Mucosa of gallbladder (tissue), 1 donor: Measurements from ENCODE around the gene IL36A. TPM values are rescaled to one million over a fixed set of nuclear protein-coding genes. Genes with fewer than 3 reads are reported as not detected.

Experiments
- DNase-seq: peaks from one replicate; pipeline ENCODE4 v3.0.0-alpha.2; 2020; ENCODE audit warnings: low spot score
- total RNA-seq: library from RNA; stranded (reverse); gene quantifications from one replicate; pipeline ENCODE4 v1.2.1, GENCODE V29; 2021
- donor health status: DM: no; HTN: no; CAD: no.

IL36A gene
- total RNA-seq, 1 donor from 2014 or later = not detected

DNA sequence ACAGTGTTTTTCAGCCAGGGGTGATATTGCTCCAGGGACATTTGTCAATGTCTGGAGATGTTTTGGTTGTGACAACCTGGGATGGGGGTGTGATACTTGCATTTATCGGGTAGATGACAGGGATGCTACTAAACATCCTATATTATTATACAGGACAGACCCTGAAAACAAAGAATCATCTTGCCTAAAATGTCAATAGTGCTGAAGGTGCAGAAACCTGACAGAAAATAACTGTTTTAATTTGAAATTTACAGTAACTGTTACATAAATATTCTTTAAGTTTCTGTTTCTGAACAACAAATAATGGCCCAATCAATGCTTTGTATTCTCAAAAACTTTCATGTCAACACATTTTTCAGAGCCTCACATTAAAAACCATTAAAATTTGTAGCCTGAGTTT lies 2.0 kb downstream of the IL36A start:
- no peak for DNase-seq

DNA sequence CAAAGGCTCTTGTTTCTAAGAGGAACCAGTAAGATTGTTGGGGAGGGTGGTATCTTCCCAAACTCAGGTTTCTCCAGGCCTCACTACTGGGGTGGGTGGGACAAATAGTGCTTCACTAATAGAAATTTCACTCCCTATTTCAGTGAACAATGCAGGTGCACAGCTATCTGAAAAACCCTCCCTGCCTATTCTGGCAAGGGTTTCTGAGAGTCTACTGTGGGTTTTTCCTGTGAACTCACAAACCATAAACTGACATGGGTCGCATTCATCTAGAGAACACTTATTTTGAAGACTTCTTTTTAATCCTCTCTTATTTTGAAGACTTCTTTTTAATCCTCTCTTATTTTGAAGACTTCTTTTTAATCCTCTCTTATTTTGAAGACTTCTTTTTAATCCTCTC lies 4.4 kb downstream of the IL36A start:
- DNase-seq = no peak

DNA sequence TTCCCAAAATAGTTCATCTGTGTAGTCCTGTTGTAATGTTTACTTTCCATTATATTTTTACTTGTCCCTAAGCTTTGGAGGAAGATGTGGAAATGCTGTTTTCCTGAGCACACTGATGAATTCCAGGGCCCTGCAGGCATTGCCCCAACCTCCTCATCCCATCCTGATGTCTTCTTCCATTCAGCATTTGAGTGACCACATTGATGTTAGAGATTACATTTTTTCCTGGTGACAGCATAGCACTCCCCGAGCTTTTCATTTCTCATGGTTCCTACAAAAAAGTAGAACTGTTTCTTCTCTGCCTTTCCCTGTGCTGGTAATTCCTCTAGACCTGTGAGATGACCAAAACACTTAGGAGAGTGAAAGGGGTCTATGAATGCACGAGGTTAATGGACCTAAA lies 4.8 kb downstream of the IL36A start:
- DNase-seq = no peak

DNA sequence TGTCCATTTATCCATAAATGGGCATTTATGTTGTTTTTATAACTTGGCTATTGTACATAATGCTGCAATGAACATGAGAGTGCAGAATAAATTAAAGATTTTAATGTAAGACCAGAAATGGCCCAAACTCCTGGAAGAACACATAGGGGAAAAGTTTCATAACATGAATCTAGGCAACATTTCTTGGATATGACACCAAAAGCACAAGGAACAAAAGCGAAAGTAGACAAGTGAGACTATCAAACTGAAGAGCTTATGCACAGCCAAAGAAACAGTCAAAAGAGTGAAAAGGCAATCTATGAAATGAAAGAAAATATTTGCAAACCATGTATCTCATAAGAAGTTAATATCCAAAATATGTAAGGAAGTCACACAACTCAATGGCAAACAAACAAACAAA lies 5.8 kb downstream of the IL36A start:
- DNase-seq = no peak

DNA sequence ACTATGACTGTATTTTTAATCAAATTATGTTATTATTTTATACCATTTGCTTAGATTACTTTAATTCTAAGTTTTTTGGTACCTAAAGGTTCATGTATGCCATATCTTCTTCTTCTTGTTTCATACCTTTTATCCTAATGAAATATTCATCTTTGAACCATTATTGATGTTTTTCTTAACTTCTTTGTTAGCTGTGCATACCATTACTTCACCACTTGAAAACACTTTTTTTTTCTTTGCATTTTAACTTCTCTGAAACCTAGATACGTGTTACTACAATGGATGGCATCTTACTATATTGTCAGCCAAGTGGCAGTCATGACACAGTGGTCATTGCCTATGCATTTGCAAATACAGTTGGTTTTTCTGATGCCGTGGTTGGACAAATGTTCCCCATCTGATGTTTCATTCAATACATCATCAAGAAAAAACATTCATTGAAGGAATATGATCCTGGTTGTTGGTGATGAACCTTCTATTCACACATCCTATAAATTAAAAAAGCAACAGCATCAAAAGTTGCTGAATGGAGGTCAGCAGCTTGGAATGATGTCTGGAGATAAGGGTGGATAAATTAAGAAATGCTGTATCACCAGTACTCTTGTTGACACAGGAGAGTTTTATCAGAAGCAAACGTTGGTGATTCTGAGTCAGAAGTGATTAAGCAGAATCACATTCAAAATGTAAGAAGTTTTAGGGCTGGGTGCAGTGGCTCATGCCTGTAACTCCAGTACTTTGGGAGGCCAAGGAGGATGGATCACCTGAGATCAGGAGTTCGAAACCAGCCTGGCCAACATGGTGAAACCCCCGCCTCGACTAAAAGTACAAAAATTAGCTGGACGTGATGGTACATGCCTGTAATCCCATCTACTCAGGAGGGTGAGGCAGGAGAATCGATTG lies 7.4 kb downstream of the IL36A start:
- DNase-seq = no peak

DNA sequence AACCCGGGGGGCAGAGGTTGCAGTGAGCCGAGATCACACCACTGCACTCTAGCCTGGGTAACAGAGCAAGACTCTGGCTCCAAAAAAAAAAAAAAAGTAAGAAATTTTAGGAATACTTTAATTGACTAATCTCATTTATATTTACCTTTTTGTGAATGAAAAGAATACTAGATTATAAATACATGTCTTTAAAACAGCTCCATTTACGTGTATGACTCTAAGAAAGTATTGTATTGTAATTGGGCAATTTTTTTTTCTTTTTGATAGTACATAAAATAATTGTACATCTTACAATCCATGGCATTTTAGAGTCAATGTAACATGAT lies 8.0 kb downstream of the IL36A start:
- DNase-seq = no peak

DNA sequence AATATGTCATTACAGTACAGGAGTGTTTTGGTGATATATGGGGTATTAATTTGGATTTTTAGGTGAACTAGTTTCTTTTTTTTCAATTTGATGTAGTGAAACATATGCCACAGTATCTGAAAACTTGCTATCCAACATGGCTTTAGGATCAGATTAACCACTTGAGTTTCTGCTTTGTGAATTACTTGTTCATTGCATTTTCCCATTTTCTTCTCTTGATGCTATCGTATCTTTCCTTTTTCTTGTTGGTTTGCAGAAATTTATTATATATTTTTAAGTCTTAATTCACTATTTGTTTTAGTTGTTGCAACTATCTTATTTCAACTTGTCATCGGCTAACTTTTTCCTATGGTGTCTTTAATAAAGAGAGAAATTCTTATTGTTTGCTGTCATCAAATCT lies 8.8 kb downstream of the IL36A start:
- no peak for DNase-seq

DNA sequence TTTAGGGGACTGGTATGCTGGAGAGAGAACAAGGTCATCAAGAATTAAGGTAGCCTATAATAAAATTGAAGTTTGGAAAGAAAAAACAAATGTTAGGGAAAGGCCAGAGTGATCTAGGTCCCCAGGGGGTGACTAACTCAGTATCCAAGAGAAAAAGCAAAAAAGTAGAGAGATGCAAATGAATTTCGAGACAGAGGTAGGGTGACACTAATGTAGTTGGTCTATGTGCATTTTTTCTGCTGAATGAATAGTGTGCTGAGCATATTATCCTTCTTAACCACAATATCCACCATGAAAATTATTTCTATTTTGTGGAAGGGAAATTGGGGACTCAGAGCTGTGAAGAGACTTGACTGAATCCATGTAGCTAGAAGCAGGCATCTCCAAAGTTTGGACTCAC lies 9.8 kb downstream of the IL36A start:
- no peak for DNase-seq

DNA sequence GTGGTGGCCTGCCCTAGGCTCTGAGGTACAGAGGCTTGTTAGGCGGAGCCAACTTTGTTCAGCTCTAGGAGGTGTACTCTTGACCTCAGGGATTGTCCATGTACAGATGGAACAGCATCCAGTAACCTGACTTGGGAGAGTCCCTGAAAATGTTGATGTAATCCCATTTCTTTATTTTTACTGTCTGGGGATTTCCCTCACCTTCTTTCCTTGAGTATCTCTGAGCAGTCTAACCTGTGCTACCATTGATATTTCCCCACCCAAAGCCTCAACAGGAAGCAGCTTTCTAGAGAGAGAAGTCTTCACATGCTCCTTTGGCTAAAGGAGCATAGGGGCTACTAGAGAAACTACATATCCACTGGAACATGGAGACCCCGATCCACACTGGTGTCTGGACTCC lies 10.4 kb downstream of the IL36A start:
- DNase-seq = no peak

DNA sequence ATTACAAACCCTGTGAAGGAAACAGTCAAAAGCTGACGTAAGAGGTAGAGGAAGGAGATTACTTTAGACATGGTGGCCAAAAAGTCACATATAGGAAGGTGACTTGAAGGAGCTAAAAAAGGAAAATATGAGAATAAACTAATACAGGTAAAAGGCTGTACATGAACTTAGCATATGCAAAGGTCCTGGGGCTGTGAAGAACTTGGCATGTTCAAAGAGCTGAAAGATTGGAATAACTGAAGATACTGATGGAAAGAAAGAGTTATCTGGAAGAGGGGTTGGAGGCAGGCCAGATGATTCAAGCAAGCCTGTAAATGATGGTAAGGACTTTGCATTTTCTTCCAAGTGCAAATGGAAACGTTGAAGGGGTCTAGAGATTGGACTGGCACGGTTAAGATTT lies 13.2 kb downstream of the IL36A start:
- no peak for DNase-seq

DNA sequence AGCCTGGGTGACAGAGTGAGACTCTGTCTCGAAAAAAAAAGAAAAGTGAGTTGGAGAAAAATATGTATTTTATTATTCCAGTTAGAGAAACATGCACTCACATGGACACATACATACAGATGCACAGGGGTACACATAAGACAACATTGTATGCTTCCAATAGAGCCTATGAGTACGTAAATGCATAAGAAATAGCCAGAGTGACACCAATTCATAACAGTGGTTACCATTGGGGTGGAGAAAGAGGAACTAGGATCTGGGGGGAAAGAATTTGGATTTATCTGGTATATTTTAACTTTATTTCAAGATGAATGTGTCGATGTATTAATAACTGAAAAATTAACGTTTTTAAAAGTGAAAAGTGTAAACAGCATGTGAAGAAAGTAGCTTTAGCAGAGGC lies 16.1 kb downstream of the IL36A start:
- DNase-seq = no peak

DNA sequence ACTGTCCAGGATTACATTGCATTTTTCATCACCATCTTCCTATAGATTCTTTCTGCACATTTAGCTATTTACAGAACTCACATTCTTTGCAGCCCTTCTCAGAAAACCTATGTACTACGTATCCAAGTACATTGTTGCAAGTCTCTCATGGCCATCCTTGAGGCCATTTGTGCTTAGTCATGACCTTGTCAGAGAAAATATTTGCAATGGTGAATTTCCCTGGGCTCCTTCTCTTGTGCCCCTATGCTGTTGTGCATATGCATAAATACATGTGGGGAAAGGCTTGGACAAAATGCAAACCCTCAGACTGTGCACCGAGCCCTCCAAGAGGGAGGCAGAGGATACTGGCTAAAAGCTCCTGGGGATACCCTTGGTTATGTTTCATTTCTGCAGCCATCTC lies 19.5 kb downstream of the IL36A start:
- DNase-seq = no peak

DNA sequence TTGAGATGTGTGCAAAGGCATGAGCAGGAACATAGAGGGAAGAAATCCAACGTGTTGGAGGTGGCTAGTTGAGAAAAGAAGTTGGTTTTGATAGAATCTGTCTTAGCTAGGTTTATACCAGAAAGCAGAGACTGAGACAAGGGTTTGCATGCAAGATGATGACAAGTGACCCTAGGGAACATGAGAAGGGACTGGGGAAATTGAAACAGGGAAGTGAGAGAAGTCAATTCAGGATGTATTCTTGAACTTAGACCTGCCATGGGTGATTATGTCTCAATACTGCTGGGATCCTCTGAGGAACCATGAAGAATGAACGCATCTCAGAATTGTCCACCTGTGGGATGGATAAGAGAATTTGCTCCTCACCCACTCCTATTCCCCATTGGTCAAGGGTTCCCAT lies 20.5 kb downstream of the IL36A start:
- DNase-seq = no peak

DNA sequence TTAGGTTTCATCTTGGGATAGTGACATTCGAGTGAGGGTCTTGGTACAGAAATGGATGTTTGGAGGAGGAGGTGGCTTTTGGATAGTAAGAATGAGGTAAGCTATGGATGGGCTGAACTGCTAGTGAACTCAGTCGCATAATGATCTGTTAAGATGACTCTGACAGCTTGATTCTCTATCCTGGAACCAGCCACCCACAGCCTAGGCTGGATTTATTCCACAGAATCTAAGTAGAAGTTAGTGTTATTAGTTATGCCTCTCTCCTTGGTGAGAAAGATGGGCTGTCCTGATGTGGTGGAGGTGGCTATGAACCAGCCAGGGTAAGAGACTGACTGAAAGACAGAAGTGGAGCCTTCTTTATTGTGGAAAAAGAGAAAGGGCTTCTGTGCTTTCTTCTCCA lies 22.4 kb downstream of the IL36A start:
- no peak for DNase-seq

DNA sequence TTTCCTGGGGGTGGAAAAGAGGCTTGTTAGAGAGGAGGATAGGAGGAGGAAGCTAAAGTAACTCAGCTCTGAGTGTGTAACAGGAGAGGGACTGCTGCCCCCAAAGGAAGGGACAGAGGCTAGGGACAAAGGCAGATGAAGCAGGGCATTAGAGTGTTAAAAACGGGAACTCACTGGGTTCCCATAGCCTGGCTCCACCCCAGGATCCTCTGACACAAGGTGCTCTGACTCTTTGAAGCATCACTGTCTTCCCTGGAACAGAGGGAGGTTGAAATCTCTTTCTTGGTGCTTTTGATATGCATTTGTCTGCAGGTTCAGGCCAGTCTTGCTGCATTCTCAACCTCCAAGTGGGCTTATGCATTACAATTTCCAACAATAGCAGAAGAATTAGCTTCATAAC lies 22.9 kb downstream of the IL36A start:
- no peak for DNase-seq

DNA sequence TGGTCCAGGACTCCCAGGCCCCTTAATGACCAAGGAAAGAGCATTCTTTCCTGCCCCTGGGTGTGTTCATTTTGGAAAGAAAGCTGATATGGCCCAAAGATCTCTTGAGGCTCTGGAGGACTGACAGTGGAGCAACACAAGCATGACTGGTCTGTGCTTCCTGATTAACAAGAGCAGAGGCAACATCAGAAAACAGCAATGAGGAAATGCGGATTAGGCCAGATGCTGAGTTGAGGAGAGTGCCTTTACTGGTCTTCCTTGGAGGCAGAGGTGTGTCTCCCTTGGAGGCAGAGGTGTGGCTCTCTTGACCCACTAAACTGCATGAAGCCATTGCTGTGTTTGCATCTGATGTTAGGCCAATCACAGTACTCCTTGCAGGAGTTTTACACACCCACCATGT lies 27.5 kb downstream of the IL36A start:
- no peak for DNase-seq

DNA sequence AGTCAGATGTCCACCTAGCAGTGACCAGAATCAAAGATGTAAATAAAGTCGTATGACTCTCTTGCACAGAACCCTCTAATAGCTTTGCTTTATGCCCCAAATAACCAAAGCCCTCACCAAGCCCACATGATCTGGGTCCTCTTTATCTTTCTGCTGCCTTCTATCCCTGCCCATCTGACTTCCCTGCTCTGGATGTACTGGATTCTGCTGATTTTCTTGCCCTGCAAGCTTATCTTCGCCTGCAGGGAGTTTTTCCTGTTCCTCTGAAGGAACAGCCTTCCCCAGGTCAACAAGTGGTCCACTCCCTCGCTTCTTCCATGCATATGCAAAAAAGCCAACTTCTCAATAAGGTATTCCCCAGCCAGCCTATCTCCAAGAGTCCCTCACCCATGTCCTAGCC lies 28.8 kb downstream of the IL36A start:
- DNase-seq = no peak

DNA sequence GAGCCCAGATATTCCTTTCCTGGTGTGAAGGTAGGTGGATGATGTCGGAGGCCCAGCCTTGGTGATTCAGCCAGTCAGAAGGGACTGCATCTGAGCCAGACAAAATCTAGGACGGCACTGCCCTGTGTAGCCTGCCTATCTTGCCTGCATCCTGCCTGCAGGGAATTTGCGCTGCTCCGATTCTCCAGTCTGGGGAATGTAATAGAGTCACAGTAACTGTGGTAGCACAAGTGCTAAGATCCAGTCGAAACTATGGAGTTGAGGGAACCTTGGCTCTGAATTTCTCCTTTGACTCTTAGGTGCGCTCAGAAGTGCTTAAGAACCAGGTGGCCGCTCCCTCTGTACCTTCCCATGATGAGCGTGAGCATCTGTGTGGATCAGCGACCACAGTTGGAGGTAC lies 31.5 kb downstream of the IL36A start:
- DNase-seq = no peak

DNA sequence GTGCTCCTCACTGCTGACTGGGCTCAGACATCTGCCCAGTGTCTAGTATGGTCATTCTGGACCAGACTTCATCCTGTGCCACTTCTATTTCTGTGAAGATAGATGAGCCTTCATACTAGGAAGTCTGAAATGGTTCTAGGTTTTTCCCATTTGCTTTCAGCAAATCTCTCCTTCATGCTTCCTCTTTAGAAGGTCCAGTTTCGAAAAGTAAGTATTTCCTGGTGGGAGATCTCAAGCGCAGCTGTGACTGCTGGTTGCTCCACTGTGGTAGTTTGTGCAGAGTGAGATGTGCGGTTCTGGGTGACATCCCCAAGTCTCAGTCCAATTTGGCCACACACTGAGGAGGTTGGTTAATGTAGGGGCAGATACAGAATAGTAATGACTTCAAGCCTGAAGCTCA lies 33.0 kb downstream of the IL36A start:
- no peak for DNase-seq

DNA sequence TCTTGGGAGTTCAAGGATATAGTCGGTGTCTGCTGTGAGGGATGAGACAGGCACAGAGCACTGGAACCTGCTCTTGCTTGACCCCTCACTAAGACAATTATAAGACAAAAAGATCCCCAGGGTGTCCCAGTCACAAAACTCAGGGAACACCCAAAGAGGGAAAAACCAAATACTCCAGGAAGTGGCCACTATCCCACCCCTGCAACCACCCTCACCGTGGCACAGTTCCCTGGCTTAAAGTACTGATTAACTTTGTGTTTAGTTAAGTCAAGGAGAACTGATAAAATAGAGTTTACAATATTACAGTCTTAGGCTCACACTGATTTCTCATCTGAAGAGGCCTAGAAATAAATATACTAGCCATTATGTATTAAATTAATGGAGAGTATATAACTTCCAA lies 33.9 kb downstream of the IL36A start:
- no peak for DNase-seq

DNA sequence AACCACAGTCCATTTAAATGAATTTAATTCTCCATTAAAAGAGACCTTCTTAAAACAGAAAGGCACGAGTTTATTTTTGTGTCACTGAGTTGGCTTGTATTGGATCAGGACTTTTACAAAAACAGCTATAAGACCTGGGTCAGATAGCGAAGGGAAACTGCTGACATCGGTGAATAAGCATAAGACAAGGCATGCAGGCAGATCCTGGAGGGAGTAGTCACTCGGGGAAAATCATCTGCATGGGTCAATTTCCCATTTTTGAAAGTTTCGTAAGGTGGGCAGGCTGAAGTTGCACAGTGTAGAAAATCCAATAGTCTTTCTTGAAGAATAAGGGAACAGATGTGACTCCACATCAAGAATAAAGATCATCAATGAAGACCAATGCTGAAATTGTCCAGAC lies 34.5 kb downstream of the IL36A start:
- no peak for DNase-seq

DNA sequence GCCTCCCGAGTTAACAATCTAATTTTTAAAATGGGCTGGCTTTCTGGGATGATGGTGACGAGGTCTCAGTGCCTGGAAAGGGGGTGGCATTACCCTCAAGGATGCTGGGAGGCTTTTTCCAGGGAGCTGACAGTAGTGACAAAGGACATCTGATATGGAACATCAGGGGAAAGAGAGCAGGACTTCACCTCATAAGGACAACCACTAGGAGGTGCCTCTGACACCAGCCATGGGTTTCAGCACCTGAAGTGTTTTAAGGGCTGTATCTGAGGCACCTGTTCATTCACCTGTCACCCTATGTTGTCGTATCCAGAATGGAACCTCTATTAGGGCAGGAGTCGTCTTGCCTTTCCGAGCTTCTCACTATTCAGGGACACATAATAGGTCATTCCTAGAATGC lies 36.6 kb downstream of the IL36A start:
- DNase-seq = no peak

DNA sequence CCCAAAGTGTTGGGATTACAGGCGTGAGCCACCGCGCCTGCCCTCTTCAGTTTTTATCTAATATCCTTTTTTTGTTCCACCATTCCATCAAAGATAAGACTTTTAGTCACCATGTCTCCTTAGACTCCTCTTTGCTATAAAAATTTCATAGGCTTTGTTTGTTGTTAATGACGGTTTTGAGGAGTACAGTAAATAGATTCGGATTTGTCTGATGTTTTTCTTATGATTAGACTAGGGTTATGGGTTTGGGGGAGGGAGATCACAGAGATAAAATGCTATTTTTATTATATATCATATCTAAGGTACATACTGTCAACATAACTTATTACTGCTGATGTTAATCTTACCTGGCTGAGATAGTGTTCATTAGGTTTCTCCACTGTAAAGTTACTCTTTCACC lies 41.2 kb downstream of the IL36A start:
- DNase-seq = no peak
